Skin epidermis (tissue), 12 donors: ENCODE results near the gene UBB.

ENCODE experiments used
- H3K27ac ChIP-seq, 21 experiments: fragments of 200-600 bp; sonication (generic) in 11 of 21; one replicate each; pipeline ENCODE4 v1.5.0; 2020; ENCODE audit warnings: mild to moderate bottlenecking in 3 of 21, inconsistent platforms in 2 of 21, moderate library complexity in 2 of 21
- H3K4me3 ChIP-seq, 7 experiments: fragments of 200-600 bp; sonication (generic) in 2 of 7; one replicate each; pipeline ENCODE4 v1.5.0; 2020; ENCODE audit warnings: inconsistent platforms in 2 of 7, mild to moderate bottlenecking in 2 of 7, moderate library complexity in 1 of 7

The UBB gene

GRCh38 chr17:16380640-16381495, at the start of gene UBB:
TSS of gene UBB (plus strand) at chr17:16381091. CDS start at chr17:16381908, 817 bp downstream.
- Histone ChIP-seq H3K27ac (peak within 1 kb of the TSS; percentile 73 to 99 (median 94)), H3K4me3 (peak within 1 kb of the TSS; percentile 64 to 88 (median 75))

DNA sequence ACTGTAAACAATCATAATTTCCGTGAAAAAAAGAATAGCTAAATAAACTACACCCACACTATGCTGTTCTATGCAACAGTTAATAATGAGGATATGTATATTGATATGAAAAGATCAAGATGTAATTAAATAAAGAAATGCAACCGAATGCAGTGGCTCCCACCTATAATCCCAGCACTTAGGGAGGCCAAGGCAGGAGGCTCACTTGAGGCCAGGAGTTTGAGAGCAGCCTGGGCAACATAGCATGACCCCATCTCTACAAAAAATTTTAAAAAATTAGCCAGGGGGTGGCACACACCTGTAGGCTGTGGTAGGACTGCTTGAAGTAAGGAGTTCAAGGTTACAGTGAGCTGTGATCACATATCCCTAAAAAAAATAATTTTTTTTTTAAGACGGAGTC, 42.5 kb upstream of the UBB start:
- Histone ChIP-seq H3K4me3 (no peak overlapping the region), H3K27ac (no peak overlapping the region)

- H3K27ac ChIP-seq, result no peak overlapping the region
Measured at GRCh38 chr17:16339402-16339801, 41.5 kb upstream of the UBB start.

DNA sequence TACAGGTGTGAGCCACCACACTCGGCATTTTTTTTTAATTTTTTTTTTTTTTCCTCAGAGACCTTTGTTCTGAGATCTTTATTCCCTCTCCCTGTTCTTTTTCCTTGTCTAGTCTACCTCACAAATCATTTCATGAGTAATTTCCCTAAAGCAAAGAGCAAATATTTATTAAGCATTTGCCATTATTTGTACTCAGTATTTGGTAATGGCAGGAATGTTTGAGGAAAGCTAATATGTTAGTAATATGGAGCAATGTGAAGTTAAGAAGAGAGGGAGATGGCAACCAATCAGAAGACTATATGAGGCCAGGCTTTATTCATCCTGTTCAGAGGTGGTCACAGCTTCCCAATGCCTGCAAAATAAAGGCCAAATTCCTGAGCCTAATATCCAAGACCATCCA, 40.9 kb upstream of the UBB start:
- Histone ChIP-seq H3K4me3 (no peak overlapping the region), H3K27ac (no peak overlapping the region)

More at GRCh38 chr17:16339402-16339801, 41.5 kb upstream of the UBB start:
- no peak overlapping the region for H3K4me3 ChIP-seq

DNA sequence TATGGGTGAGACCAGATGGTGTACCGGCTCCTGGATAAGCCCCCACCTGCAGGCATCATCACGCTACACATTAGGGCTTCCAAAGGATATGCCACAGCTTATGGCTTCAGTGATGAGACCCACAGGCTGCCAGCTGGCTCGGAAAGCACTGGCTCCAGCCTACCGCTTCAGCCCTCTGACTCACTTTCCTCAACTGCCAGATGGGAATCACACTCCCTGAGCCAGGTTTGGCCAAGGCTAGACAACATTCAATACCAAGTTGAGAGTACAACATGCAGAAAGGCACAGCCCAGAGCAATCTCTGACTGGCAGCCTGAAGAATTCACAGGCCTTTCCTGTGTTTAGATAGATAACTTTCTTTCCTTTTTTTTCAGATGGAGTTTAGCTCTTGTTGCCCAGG, 37.9 kb upstream of the UBB start:
- Histone ChIP-seq H3K4me3 (no peak overlapping the region), H3K27ac (no peak overlapping the region)

DNA sequence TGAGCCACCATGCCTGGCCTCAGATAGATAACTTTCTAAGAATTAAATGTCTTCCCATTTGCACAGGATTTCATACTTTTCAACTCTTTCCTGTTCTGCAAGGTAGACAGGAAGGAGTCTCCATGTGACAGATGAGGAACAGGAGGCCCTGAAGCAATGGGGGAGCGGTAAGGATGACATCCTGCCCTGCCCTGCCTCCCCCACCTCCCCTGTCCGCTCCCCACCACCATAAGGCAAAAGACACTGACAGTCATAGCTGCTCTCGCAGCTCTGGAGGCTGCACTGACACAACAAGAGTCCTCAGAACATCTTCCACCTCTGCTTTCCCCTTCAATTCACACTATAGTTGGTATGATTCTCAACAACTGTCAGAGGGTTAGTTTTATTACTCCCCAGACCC, 37.3 kb upstream of the UBB start:
- no peak overlapping the region for H3K27ac ChIP-seq
- no peak overlapping the region for H3K4me3 ChIP-seq

GRCh38 chr17:16345565-16345964, 35.3 kb upstream of the UBB start:
- H3K27ac ChIP-seq, result no peak overlapping the region
- H3K4me3 ChIP-seq, result no peak overlapping the region

GRCh38 chr17:16346721-16347271, 34.1 kb upstream of the UBB start:
- Histone ChIP-seq H3K4me3 (no peak overlapping the region), H3K27ac (no peak overlapping the region)

DNA sequence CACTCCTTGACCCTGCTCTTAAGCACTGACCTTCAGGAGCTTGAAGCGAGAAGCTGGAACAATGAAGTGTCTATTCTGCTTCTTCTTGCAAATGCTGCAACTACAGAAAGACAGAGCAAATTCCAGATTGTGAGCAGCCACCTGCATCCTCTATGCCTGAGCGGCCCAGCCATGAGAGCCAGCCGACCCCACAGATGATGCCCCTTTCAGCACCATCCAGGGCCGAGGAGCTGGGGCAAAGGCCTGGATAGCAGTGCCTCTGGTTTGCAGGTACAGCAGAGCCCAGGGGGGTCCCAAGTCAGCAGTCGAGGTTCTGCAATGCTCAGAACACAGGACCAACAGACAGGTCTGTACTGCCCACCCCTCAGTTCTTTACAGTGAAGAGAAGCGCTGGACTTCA, 32.3 kb upstream of the UBB start:
- Histone ChIP-seq H3K4me3 (no peak overlapping the region), H3K27ac (no peak overlapping the region)

DNA sequence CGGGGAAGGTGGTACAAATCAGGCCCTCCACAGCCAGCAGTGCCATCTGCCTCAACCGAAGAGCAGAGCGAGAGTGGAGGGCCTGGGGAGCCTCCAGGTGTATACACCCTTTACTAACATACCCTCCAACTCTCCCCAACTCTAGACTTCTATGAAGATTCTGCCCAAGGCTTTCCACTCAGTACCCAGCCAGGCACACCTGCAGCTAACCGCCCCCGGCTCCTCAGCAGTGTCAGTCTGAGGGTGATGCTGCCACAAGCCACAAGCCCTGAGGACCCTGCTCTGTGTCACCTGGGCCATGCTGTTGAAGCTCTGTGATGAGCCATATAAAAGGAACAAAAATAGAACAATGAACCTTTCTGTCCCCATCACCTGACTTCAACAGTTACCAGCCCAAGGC, 31.5 kb upstream of the UBB start:
- H3K4me3 ChIP-seq, result no peak overlapping the region
- H3K27ac ChIP-seq, result no peak overlapping the region

- Histone ChIP-seq H3K27ac (no peak overlapping the region), H3K4me3 (peak overlapping the region in 4 of 7 experiments; percentile 41 to 65 (median 58))
Measured at GRCh38 chr17:16351831-16352230, 29.1 kb upstream of the UBB start.

DNA sequence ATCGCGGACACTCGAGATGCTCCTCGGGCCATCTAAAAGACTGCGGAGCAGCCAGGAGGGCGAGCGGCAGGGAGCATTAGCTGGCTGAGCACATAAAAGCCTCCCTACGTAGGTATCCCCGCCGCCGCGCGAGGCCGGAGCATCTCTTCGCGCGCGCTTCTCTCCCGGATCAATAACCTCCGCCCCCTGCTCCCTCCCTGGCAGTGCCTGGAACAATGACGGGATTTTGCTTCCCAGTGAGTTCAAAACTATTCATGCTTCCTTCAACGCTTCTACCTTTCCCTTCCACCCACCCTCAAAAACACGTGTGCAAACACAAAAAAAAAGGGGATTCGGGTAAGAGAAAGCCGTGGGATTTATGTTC, 28.6 kb upstream of the UBB start:
- peak overlapping the region in 1 of 21 experiments; percentile 3 for H3K27ac ChIP-seq

DNA sequence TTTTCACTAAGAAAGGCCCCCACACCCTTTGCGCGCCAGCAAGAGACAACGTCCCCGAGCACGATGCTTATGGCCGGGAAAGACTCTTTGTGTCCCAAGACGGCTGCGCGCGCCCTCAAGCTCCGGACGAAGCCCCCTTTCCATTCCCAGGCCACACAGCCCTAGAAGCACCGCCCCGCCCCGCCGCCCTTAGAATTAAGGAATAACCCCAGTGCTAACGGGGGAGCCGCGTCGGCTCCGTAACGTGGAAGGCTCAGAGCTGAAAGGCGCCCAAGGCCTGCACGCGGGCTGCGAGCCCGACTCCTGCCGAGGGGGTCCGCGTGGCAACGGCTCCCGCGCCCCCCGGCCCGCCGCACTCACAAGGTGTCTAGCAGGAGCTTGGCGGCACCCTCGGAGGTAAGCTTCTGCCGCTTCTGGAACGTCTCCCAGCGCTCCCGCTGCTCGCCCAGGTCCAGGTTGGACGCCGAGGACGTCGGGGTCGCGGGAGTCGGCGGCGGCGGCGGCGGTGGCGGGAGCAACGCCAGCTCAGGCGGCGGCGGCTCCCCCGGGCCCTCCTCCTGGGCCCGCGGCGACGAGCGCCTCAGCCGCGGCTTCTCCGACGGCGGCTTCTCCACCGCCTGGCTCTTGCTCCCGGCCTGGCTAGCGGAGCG, 28.1 kb upstream of the UBB start:
- H3K27ac ChIP-seq, result peak overlapping the region in 4 of 21 experiments; percentile 3 to 33 (median 18)

More for the DNA sequence above, 28.6 kb upstream of the UBB start:
- peak overlapping the region; percentile 40 to 65 (median 52) for H3K4me3 ChIP-seq

GRCh38 chr17:16353317-16354174, 27.3 kb upstream of the UBB start, which contains the start of gene CENPV:
TSS of gene CENPV (minus strand) at chr17:16353469. CDS start at chr17:16353436, 33 bp downstream.
- Histone ChIP-seq H3K27ac (peak within 1 kb of the TSS in 4 of 21 experiments; percentile 3 to 33 (median 18)), H3K4me3 (peak within 1 kb of the TSS; percentile 40 to 65 (median 52))

More for the DNA sequence above, 28.1 kb upstream of the UBB start:
- peak overlapping the region; percentile 40 to 65 (median 52) for H3K4me3 ChIP-seq

- no peak overlapping the region for H3K27ac ChIP-seq
- no peak overlapping the region for H3K4me3 ChIP-seq
Measured at GRCh38 chr17:16354585-16354984, 26.3 kb upstream of the UBB start.

DNA sequence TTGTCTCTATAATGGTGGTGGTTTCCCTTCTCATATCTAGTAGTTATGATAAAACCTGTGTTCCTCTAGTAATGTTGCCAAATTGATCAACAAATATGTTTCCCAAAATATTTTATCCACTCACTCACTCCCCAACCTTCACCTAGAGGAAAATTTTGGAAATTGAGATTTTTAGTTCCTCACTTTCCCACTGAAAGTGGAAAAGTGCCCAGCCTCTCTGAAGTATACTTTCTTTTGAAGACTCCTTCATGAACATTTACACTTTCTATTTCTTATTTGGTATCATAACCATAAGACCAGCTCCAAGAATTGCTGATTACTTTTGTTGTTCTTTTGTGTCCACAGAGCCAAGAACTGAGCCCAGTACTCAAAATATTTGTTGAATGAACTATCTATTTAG, 22.5 kb upstream of the UBB start:
- no peak overlapping the region for H3K27ac ChIP-seq
- no peak overlapping the region for H3K4me3 ChIP-seq

DNA sequence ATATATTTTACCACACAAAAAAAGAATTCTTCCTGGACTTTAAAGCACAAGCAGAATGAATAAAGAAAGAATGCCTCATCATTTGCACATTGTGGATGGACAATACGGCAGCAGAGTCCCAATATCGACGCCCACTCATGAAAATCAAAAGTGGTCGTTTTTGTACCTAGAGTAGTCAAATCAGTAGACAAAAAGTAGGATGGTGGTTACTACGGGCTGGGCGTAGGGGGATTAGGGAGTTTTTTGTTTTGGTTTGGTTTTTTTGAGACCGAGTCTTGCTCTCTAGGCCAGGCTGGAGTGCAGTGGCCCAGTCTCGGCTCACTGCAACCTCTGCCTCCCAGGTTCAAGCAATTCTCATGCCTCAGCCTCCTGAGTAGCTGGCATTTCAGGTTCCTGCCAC, 19.0 kb upstream of the UBB start:
- H3K27ac ChIP-seq, result no peak overlapping the region
- no peak overlapping the region for H3K4me3 ChIP-seq

DNA sequence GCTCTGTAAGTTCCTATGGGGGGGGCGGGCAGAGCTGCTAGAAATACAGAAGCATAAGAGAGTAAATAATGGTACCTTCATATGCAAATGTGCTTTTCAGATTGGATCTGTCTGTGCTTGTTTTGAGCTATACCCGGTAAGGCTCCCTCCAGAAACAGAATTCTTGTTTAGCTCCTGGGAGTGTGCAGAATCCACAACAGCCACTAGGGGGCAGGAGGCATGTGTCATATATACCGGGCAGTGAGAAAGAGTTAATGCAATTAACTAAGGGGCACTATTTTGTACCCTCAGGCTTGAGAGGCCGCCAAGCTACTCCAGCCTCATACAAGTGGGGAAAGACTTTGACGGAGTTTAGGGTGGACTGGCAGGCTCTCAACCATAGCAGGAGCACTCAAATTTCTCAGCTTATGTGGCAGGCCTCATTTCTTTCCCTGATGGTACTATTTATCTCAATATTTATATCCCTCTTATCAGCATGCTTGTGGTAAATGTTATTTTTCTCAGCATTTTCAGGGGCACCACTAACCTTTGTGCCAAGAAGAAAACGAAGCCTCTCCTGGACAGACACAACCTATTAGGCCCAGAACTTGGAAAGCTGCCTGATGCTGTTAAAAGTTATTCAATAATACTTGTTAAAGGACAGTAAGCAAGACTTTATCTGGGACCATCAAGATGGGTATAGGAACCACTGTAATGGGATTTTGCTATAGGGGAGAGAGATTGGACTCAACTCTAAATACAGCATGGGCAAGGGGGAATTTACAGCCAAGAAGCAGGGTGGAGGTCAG, 16.9 kb upstream of the UBB start:
- no peak overlapping the region for H3K4me3 ChIP-seq
- H3K27ac ChIP-seq, result peak overlapping the region in 2 of 21 experiments; percentile 10 to 32

DNA sequence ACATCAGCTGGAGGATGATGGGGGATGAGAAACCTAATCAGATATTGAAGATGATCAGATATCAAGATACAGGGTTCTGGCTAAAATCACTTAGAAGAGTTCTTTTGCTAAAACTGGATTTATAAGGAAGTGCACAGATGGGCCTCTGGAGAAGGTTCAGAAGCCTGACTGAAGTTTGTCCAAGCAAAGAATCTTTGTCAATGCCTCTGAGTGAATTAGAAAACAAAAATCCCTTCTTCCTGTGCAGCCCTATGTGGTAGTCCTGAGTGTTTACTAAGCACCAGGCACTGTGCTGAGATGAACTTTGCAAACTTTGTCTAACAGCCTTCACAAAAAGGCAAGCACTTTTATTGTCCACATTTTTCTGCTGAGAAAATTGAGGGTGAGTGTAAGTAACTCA, 16.3 kb upstream of the UBB start:
- Histone ChIP-seq H3K4me3 (no peak overlapping the region), H3K27ac (no peak overlapping the region)
